ENCODE data around the gene TOLLIP.
A peak's percentile ranks its signal among the peaks of the same experiment; 100 is the strongest.

TOLLIP gene

GRCh38 chr11:1310318-1310687, 871 bp upstream of the TOLLIP start:
- no peak for DNase-seq

GRCh38 chr11:1308743-1309497, 512 bp downstream of the TOLLIP start:
- peak; percentile 21 for DNase-seq

- no peak for DNase-seq
Measured at GRCh38 chr11:1307998-1308742, 1.3 kb downstream of the TOLLIP start.

- no peak for DNase-seq
Measured at GRCh38 chr11:1307163-1307870, 2.1 kb downstream of the TOLLIP start.

- DNase-seq: no peak
Measured at GRCh38 chr11:1306186-1307162, 3.0 kb downstream of the TOLLIP start.

GRCh38 chr11:1305501-1306056, 3.9 kb downstream of the TOLLIP start:
- no peak for DNase-seq

- no peak for DNase-seq
Measured at GRCh38 chr11:1305063-1305495, 4.4 kb downstream of the TOLLIP start.

- no peak for DNase-seq
Measured at GRCh38 chr11:1304380-1304779, 5.1 kb downstream of the TOLLIP start.

- DNase-seq: no peak
Measured at GRCh38 chr11:1303973-1304372, 5.5 kb downstream of the TOLLIP start.

- DNase-seq: no peak
Measured at GRCh38 chr11:1303126-1303821, 6.2 kb downstream of the TOLLIP start.

- DNase-seq: no peak
Measured at GRCh38 chr11:1302461-1303125, 6.8 kb downstream of the TOLLIP start.

- no peak for DNase-seq
Measured at GRCh38 chr11:1302041-1302460, 7.4 kb downstream of the TOLLIP start.

GRCh38 chr11:1301220-1302000, 8.0 kb downstream of the TOLLIP start:
- DNase-seq: no peak

GRCh38 chr11:1300569-1301187, 8.8 kb downstream of the TOLLIP start:
- no peak for DNase-seq

- DNase-seq: no peak
Measured at GRCh38 chr11:1300121-1300520, 9.3 kb downstream of the TOLLIP start.

- DNase-seq: no peak
Measured at GRCh38 chr11:1299621-1300020, 9.8 kb downstream of the TOLLIP start.

GRCh38 chr11:1298695-1299492, 10.5 kb downstream of the TOLLIP start:
- DNase-seq: no peak
